Measurements from ENCODE around the gene CKS2.

DNA sequence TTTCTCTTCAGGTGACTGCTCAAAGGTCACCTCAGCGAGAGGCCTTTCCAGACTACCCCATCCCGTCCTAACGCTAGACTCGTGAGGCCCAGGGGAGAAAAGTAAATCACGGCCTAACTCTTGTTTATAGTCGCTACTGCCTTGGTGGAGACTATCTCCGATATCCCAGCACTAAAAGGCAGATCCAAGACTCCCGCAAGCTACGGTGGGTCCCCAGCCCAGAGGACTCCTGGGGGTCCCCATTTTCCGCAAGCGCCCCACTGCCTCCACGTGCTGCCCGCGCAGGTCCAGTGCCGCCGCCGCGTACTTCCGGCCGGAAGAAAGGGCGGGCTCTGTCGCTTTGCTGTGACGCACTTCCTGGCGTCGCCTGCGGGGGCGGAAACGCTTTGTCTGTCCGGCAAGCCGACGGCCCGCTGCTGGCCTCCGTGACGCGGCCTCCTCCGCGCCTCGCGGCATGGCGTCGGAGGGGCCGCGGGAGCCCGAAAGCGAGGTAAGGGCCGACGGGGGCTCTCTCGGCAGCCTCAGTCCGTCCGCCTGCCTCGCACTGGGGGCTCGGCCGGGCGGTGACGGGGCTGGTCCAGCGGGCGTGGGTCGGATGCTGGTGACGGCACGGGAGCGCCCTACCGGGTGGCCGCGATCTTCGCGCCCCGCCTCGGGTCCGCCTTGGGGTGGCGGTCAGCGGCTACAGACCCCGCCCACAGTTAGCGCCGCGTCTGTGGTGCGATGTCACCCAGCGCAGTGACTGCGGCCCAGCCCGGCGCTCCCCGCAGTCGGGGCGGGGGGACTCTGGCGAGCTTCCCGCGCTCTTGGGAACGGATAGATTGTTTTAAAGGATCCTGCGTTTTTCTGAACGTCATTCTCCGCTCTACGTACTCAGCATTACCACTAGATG is 7.4 kb downstream of the CKS2 start, which contains the start of gene SECISBP2:
- TF ChIP-seq, protein P1, sequence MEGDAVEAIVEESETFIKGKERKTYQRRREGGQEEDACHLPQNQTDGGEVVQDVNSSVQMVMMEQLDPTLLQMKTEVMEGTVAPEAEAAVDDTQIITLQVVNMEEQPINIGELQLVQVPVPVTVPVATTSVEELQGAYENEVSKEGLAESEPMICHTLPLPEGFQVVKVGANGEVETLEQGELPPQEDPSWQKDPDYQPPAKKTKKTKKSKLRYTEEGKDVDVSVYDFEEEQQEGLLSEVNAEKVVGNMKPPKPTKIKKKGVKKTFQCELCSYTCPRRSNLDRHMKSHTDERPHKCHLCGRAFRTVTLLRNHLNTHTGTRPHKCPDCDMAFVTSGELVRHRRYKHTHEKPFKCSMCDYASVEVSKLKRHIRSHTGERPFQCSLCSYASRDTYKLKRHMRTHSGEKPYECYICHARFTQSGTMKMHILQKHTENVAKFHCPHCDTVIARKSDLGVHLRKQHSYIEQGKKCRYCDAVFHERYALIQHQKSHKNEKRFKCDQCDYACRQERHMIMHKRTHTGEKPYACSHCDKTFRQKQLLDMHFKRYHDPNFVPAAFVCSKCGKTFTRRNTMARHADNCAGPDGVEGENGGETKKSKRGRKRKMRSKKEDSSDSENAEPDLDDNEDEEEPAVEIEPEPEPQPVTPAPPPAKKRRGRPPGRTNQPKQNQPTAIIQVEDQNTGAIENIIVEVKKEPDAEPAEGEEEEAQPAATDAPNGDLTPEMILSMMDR (IDR thresholded peaks at IDR 0.05; ENCODE audit: borderline replicate concordance, extremely low read depth, low read length, poor library complexity, severe bottlenecking): peak; percentile 82
- TF ChIP-seq EZH2 (IDR thresholded peaks at IDR 0.05; ENCODE audit: borderline replicate concordance, low read depth, low read length, severe bottlenecking): no peak
